GM12892 (cell line): ENCODE data around the gene IGFBP2.

ENCODE experiments used
- POLR2A ChIP-seq: IDR thresholded peaks from 2 replicates; pipeline ENCODE4 v1.6.1; 2011; ENCODE audit warnings: low read depth, low read length, control low read depth
- POLR2AphosphoS5 ChIP-seq: IDR thresholded peaks from 2 replicates; pipeline ENCODE4 v1.6.1; 2011; ENCODE audit warnings: low read depth, low read length, control low read depth

DNA sequence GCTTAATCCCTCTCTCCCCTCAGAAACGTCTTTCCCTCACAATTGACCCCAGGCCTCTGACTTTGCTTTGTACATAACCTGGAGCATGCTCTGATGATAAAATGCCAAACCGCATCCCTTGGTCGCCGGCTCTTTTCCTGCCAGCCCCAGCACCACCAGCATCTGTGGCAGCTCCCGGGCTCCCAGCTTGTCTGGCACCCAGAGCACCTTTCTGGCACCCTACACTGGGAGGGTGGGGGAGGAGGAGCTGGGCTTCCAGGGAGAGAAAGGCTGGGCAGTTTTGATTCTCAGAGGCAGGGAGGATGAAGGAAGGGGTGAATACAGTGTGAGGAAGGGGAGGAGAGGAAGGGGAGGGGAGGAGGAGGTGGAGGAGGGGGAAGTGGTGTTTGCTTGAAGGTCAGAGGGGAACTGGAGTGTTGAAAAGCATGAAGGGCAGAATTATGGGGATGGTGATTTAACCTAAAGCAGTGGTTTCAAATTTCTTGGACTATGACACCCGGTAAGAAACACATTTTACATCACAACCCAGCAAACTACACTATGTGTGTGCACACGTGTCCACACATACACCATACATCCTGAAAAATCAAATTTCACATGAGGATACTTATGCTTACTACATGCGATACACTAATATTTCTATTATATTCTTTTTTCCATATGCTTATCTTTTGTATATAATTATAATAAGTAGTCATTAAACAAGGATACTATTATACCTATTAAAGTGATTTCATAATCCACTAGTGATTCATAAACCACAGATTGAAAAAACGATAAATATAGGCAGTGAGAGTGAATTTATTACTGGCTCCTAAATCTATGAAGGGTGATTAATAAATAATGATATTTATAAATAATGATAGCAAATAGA, 30.0 kb upstream of the IGFBP2 start:
- TF ChIP-seq POLR2A (no peak), POLR2AphosphoS5 (no peak)
